ENCODE data around the gene CGNL1. TPM values are rescaled to one million over a fixed set of nuclear protein-coding genes. Genes with fewer than 3 reads are reported as not detected.
A peak's percentile ranks its signal among the peaks of the same experiment; 100 is the strongest.

CGNL1 gene
- total RNA-seq, 6 donors from 2014 or later: 40.1 to 81.8 (median 63.0) TPM

GRCh38 chr15:57561041-57561711 lies 184.9 kb downstream of the CGNL1 start:
- Histone ChIP-seq H3K4me1 (peaks cover 6 to 19% (median 14%) of the 10 kb centered on the region in 4 donors), H3K27ac (peak overlapping the region in 3 of 4 donors; percentile 28 to 71 (median 31)), H3K4me3 (peak overlapping the region in 1 of 4 donors; percentile 15), H3K27me3 (no peaks in the 10 kb centered on the region), H3K36me3 (no peaks in the 10 kb centered on the region), H3K9me3 (no peaks in the 10 kb centered on the region)
- peak; percentile 76 to 90 (median 83) for TF ChIP-seq CTCF (IDR thresholded peaks at IDR 0.05)
- no peak for TF ChIP-seq EP300 (IDR thresholded peaks at IDR 0.05)
- DNase-seq (peak in 1 of 2 donors; percentile 70), ATAC-seq (ENCODE audit: low FRiP score in 2 of 2) (peak; percentile 93 to 97)
- 25 to 26% methylated on average over 8 to 9 of the region's 9 CpGs for WGBS, 2 donors

DNA sequence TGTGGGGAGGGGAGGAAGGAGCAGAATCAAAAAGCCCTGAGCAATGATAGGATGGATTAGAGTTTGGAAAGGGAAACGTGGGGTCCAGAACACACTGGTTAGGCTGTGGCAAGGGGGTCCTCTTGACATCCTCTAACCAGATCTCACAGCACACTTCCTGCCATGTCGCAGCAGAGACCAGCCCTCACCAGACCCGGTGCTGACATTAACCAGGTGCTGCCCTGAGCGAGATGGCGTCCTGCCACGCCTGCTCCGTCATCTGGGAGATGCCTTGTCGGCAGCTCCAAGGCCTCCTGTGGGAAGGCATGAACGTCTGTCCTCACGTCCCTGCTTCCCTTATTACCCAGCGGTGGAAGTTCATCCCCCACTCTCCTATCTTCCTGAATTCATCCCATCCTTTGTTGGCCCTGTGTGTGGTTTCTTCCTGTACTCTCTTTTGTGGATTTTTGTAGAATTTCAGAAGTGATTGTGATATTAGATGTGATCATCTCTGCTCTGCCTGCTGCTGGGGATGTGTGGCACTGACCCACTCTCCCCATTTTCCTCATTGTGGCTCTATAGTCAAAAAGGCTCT lies 186.0 kb downstream of the CGNL1 start:
- DNase-seq (peak in 1 of 2 donors; percentile 67), ATAC-seq (ENCODE audit: low FRiP score in 2 of 2) (no peak)
- peaks cover 6 to 19% (median 16%) of the 10 kb centered on the region in 4 donors for H3K4me1 ChIP-seq
- H3K9me3 ChIP-seq: no peaks in the 10 kb centered on the region
- H3K27me3 ChIP-seq: no peaks in the 10 kb centered on the region
- H3K27ac ChIP-seq: peak overlapping the region; percentile 31 to 71 (median 54)
- H3K36me3 ChIP-seq: no peaks in the 10 kb centered on the region
- H3K4me3 ChIP-seq: no peak overlapping the region
- 57 to 71% methylated on average over 7 to 11 of the region's 11 CpGs for WGBS, 2 donors
- TF ChIP-seq POLR2AphosphoS5 (IDR thresholded peaks at IDR 0.05) (no peak), EP300 (IDR thresholded peaks at IDR 0.05) (no peak), CTCF (IDR thresholded peaks at IDR 0.05) (no peak), POLR2A (IDR thresholded peaks at IDR 0.05) (no peak)

DNA sequence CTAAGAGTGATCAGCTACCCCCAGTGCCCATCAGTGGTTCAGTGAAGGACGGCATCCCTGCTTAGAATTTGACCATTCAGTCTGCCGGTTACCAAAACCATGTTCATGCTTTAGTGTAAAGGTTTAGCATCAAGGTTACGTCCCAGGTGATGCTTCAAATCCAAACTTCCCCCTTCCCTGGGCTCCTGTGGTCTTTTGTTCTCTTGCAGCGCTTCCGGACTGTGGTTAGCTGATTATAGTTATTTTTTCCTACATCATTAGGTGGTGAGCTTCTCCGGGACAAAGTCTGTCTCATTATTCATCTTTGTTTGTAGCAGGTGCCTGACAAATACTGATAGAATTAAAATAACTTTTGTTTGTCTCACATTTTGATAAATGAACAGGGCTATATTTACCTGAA lies 187.1 kb downstream of the CGNL1 start:
- no peak for DNase-seq
- WGBS, 2 donors: 52 to 57% methylated on average over 6 of the region's 6 CpGs

GRCh38 chr15:57565311-57565710 lies 189.0 kb downstream of the CGNL1 start:
- TF ChIP-seq EP300 (IDR thresholded peaks at IDR 0.05) (no peak), POLR2AphosphoS5 (IDR thresholded peaks at IDR 0.05) (peak in 1 of 2 donors; percentile 35)
- 18 to 24% methylated on average over 9 to 10 of the region's 10 CpGs for WGBS, 2 donors
- no peak for ATAC-seq (ENCODE audit: low FRiP score in 2 of 2)
- Histone ChIP-seq H3K27ac (peak overlapping the region in 3 of 4 donors; percentile 7 to 76 (median 48)), H3K4me3 (no peak overlapping the region), H3K27me3 (no peaks in the 10 kb centered on the region), H3K4me1 (peaks cover 6 to 19% (median 17%) of the 10 kb centered on the region in 4 donors), H3K36me3 (no peaks in the 10 kb centered on the region), H3K9me3 (no peaks in the 10 kb centered on the region)
- no peak for DNase-seq

More for the DNA sequence above, 187.1 kb downstream of the CGNL1 start:
- no peak for TF ChIP-seq CTCF (IDR thresholded peaks at IDR 0.05)
- TF ChIP-seq POLR2AphosphoS5 (IDR thresholded peaks at IDR 0.05): no peak
- no peak for TF ChIP-seq EP300 (IDR thresholded peaks at IDR 0.05)
- TF ChIP-seq POLR2A (IDR thresholded peaks at IDR 0.05): no peak
- Histone ChIP-seq H3K27ac (peak overlapping the region in 3 of 4 donors; percentile 8 to 17 (median 15)), H3K27me3 (no peaks in the 10 kb centered on the region), H3K36me3 (no peaks in the 10 kb centered on the region), H3K4me1 (peaks cover 6 to 19% (median 17%) of the 10 kb centered on the region in 4 donors), H3K4me3 (no peak overlapping the region), H3K9me3 (no peaks in the 10 kb centered on the region)
- ATAC-seq (ENCODE audit: low FRiP score in 2 of 2): no peak

GRCh38 chr15:57566834-57567233 lies 190.5 kb downstream of the CGNL1 start:
- no peak overlapping the region for H3K4me3 ChIP-seq
- H3K27ac ChIP-seq: peak overlapping the region in 1 of 4 donors; percentile 42
- H3K9me3 ChIP-seq: no peaks in the 10 kb centered on the region
- H3K27me3 ChIP-seq: no peaks in the 10 kb centered on the region
- H3K4me1 ChIP-seq: peaks cover 6 to 17% (median 9%) of the 10 kb centered on the region in 4 donors
- DNase-seq: no peak
- WGBS, 2 donors: 44 to 61% methylated on average over 4 of the region's 4 CpGs
- no peaks in the 10 kb centered on the region for H3K36me3 ChIP-seq
- no peak for TF ChIP-seq EP300 (IDR thresholded peaks at IDR 0.05)
- peak in 1 of 2 donors; percentile 44 for TF ChIP-seq POLR2AphosphoS5 (IDR thresholded peaks at IDR 0.05)
- no peak for ATAC-seq (ENCODE audit: low FRiP score in 2 of 2)

All from upper lobe of left lung (tissue), 6 donors.